Stimulated activated naive CD8-positive, alpha-beta T cell treated with anti-CD3 and anti-CD28 coated beads, Interleukin-15, Interleukin-2, amounts not matched to agents 100 U/mL and 50 U/mL, for 24 hours (primary cell): ENCODE measurements around the gene WNT8B.

ENCODE experiments used
- ATAC-seq: fragments of 150-1000 bp; cut with Tn5 transposase; one replicate; pipeline ENCODE4 v1.10.0; 2021
- DNase-seq: peaks from one replicate; pipeline ENCODE4 v3.0.0; 2021

The WNT8B gene

GRCh38 chr10:100519311-100520051 is 56.7 kb downstream of the WNT8B start, which contains the start of gene SEC31B:
TSS of gene SEC31B (minus strand) at chr10:100519861. CDS start at chr10:100516952, 2,909 bp downstream.
- peak; percentile 6 for ATAC-seq
- DNase-seq: no peak

GRCh38 chr10:100520811-100521210 is 58.0 kb downstream of the WNT8B start:
- DNase-seq (no peak), ATAC-seq (no peak)

- DNase-seq: no peak
- ATAC-seq: no peak
Measured at GRCh38 chr10:100522107-100522801, 59.4 kb downstream of the WNT8B start.

GRCh38 chr10:100522945-100523344 is 60.1 kb downstream of the WNT8B start:
- ATAC-seq (no peak), DNase-seq (no peak)

- ATAC-seq (no peak), DNase-seq (no peak)
Measured at GRCh38 chr10:100524206-100524605, 61.4 kb downstream of the WNT8B start.

GRCh38 chr10:100524638-100525037 is 61.8 kb downstream of the WNT8B start:
- no peak for ATAC-seq

GRCh38 chr10:100528123-100528886 is 65.5 kb downstream of the WNT8B start:
- DNase-seq (no peak), ATAC-seq (peak; percentile 55)

More at GRCh38 chr10:100524638-100525037, 61.8 kb downstream of the WNT8B start:
- DNase-seq: no peak

- ATAC-seq (no peak), DNase-seq (no peak)
Measured at GRCh38 chr10:100528921-100529474, 66.2 kb downstream of the WNT8B start.

GRCh38 chr10:100529475-100530298 is 66.9 kb downstream of the WNT8B start, which contains the start of gene NDUFB8:
TSS of gene NDUFB8 (minus strand) at chr10:100529871. CDS start at chr10:100529851, 20 bp downstream.
- ATAC-seq (peak; percentile 77), DNase-seq (peak; percentile 92)

- DNase-seq: no peak
Measured at GRCh38 chr10:100531761-100532160, 69.0 kb downstream of the WNT8B start.

More at GRCh38 chr10:100531761-100532160, 69.0 kb downstream of the WNT8B start:
- no peak for ATAC-seq
